Activated CD8-positive, alpha-beta T cell treated with anti-CD3 and anti-CD28 coated beads, Interleukin-2, amount 10 ng/mL, durations not matched to agents 7 days and 5 days (primary cell): ENCODE results near the gene WFIKKN1. TPM values are rescaled to one million over a fixed set of nuclear protein-coding genes. Genes with fewer than 3 reads are reported as not detected.

Experiments used
- ATAC-seq: fragments of 150-1000 bp; cut with Tn5 transposase; one replicate; pipeline ENCODE4 v1.10.0; 2021; ENCODE audit warnings: moderate library complexity
- CTCF ChIA-PET: fragments of 350-600 bp; sonication (Branson Sonifier 250); formaldehyde crosslinking; loops from one replicate; lab custom pipeline; 2021; ENCODE audit warnings: antibody characterized with exemption; lab: Charles Lee
- POLR2A ChIA-PET: fragments of 350-600 bp; sonication (Branson Sonifier 250); formaldehyde crosslinking; loops from one replicate; lab custom pipeline; 2021; ENCODE audit warnings: antibody characterized with exemption; lab: Charles Lee
- DNase-seq: peaks from one replicate; pipeline ENCODE4 v3.0.0-alpha.2; 2020
- H3K27ac Mint-ChIP-seq: one replicate; pipeline ENCODE4 v1.8.0; 2021; ENCODE audit warnings: mild to moderate bottlenecking, mixed read lengths
- H3K27me3 Mint-ChIP-seq: one replicate; pipeline ENCODE4 v1.8.0; 2021; ENCODE audit warnings: low read depth, mixed read lengths
- H3K36me3 Mint-ChIP-seq: one replicate; pipeline ENCODE4 v1.8.0; 2021; ENCODE audit warnings: low read depth, mixed read lengths
- H3K4me1 Mint-ChIP-seq: one replicate; pipeline ENCODE4 v1.8.0; 2021; ENCODE audit warnings: low read depth, mixed read lengths
- H3K4me3 Mint-ChIP-seq: one replicate; pipeline ENCODE4 v1.8.0; 2021; ENCODE audit warnings: mild to moderate bottlenecking, mixed read lengths
- H3K9me3 Mint-ChIP-seq: one replicate; pipeline ENCODE4 v1.8.0; 2022; ENCODE audit warnings: mixed read lengths; ENCODE audit not compliant: insufficient read depth
- total RNA-seq, 2 experiments: library from RNA; stranded (reverse); gene quantifications; one replicate each; pipeline ENCODE4 v1.2.3, GENCODE V29; 2021

Gene WFIKKN1
- total RNA-seq, 2 experiments from 2014 or later: 0.47 to 0.68 TPM

GRCh38 chr16:616733-617586, 13.8 kb upstream of the WFIKKN1 start:
- Mint-ChIP-seq H3K4me1 (no peaks in the 10 kb centered on the region), H3K27ac (no peak overlapping the region), H3K27me3 (no peaks in the 10 kb centered on the region), H3K4me3 (no peak overlapping the region), H3K9me3 (no peaks in the 10 kb centered on the region), H3K36me3 (no peaks in the 10 kb centered on the region)
- ATAC-seq (no peak), DNase-seq (no peak)
- CTCF ChIA-PET: no interaction called here
- POLR2A ChIA-PET: no interaction called here

GRCh38 chr16:617855-618254, 12.9 kb upstream of the WFIKKN1 start:
- ATAC-seq (no peak), DNase-seq (no peak)
- no peaks in the 10 kb centered on the region for H3K4me1 Mint-ChIP-seq
- H3K9me3 Mint-ChIP-seq: no peaks in the 10 kb centered on the region
- H3K27ac Mint-ChIP-seq: no peak overlapping the region
- ChIA-PET CTCF (no interaction called here), POLR2A (no interaction called here)
- H3K36me3 Mint-ChIP-seq: no peaks in the 10 kb centered on the region
- no peaks in the 10 kb centered on the region for H3K27me3 Mint-ChIP-seq
- H3K4me3 Mint-ChIP-seq: no peak overlapping the region

GRCh38 chr16:619476-620100, 11.2 kb upstream of the WFIKKN1 start:
- DNase-seq: no peak
- CTCF ChIA-PET: no interaction called here
- Mint-ChIP-seq H3K4me3 (no peak overlapping the region), H3K27me3 (no peaks in the 10 kb centered on the region), H3K27ac (no peak overlapping the region), H3K4me1 (no peaks in the 10 kb centered on the region), H3K9me3 (no peaks in the 10 kb centered on the region), H3K36me3 (no peaks in the 10 kb centered on the region)
- POLR2A ChIA-PET: no interaction called here
- ATAC-seq: no peak

GRCh38 chr16:620700-621525, 9.9 kb upstream of the WFIKKN1 start:
- Mint-ChIP-seq H3K4me3 (no peak overlapping the region), H3K36me3 (no peaks in the 10 kb centered on the region), H3K27me3 (no peaks in the 10 kb centered on the region), H3K4me1 (no peaks in the 10 kb centered on the region), H3K9me3 (no peaks in the 10 kb centered on the region), H3K27ac (no peak overlapping the region)
- CTCF ChIA-PET: no interaction called here
- ATAC-seq: no peak
- DNase-seq: no peak
- POLR2A ChIA-PET: interaction anchor here (0.6 to 0.8 kb wide), 2 partner anchors 32 to 65 kb away, joined by 3 read pairs; no protein-coding TSS in a partner anchor

- ChIA-PET CTCF (no interaction called here), POLR2A (no interaction called here)
- H3K27ac Mint-ChIP-seq: no peak overlapping the region
- H3K4me3 Mint-ChIP-seq: no peak overlapping the region
- no peaks in the 10 kb centered on the region for H3K4me1 Mint-ChIP-seq
- no peaks in the 10 kb centered on the region for H3K27me3 Mint-ChIP-seq
- no peak for DNase-seq
- no peak for ATAC-seq
- no peaks in the 10 kb centered on the region for H3K9me3 Mint-ChIP-seq
- H3K36me3 Mint-ChIP-seq: no peaks in the 10 kb centered on the region
Measured at GRCh38 chr16:621526-622105, 9.2 kb upstream of the WFIKKN1 start.

- Mint-ChIP-seq H3K27me3 (no peaks in the 10 kb centered on the region), H3K27ac (no peak overlapping the region), H3K4me1 (no peaks in the 10 kb centered on the region), H3K36me3 (no peaks in the 10 kb centered on the region), H3K9me3 (no peaks in the 10 kb centered on the region), H3K4me3 (no peak overlapping the region)
- ATAC-seq: no peak
- DNase-seq: no peak
- CTCF ChIA-PET: no interaction called here
- POLR2A ChIA-PET: no interaction called here
Measured at GRCh38 chr16:622920-623280, 7.9 kb upstream of the WFIKKN1 start.

GRCh38 chr16:624526-625070, 6.2 kb upstream of the WFIKKN1 start:
- H3K27ac Mint-ChIP-seq: no peak overlapping the region
- H3K27me3 Mint-ChIP-seq: no peaks in the 10 kb centered on the region
- POLR2A ChIA-PET: no interaction called here
- no peaks in the 10 kb centered on the region for H3K36me3 Mint-ChIP-seq
- no peak for ATAC-seq
- no peaks in the 10 kb centered on the region for H3K9me3 Mint-ChIP-seq
- no peak for DNase-seq
- CTCF ChIA-PET: interaction anchor here (0.6 to 0.7 kb wide), 2 partner anchors 22 to 123 kb away, joined by 3 to 4 read pairs; no protein-coding TSS in a partner anchor
- H3K4me1 Mint-ChIP-seq: no peaks in the 10 kb centered on the region
- H3K4me3 Mint-ChIP-seq: no peak overlapping the region

GRCh38 chr16:625117-625976, 5.4 kb upstream of the WFIKKN1 start:
- no peaks in the 10 kb centered on the region for H3K4me1 Mint-ChIP-seq
- ATAC-seq (no peak), DNase-seq (no peak)
- no peak overlapping the region for H3K27ac Mint-ChIP-seq
- H3K4me3 Mint-ChIP-seq: no peak overlapping the region
- no peaks in the 10 kb centered on the region for H3K27me3 Mint-ChIP-seq
- no peaks in the 10 kb centered on the region for H3K36me3 Mint-ChIP-seq
- no peaks in the 10 kb centered on the region for H3K9me3 Mint-ChIP-seq
- POLR2A ChIA-PET: no interaction called here
- CTCF ChIA-PET: no interaction called here

- DNase-seq (no peak), ATAC-seq (no peak)
- Mint-ChIP-seq H3K9me3 (no peaks in the 10 kb centered on the region), H3K4me3 (no peak overlapping the region), H3K4me1 (no peaks in the 10 kb centered on the region), H3K27ac (no peak overlapping the region), H3K36me3 (no peaks in the 10 kb centered on the region), H3K27me3 (no peaks in the 10 kb centered on the region)
- ChIA-PET POLR2A (no interaction called here), CTCF (no interaction called here)
Measured at GRCh38 chr16:625977-626765, 4.6 kb upstream of the WFIKKN1 start.

GRCh38 chr16:626787-627453, 3.9 kb upstream of the WFIKKN1 start:
- ATAC-seq (peak; percentile 6), DNase-seq (no peak)
- no peaks in the 10 kb centered on the region for H3K9me3 Mint-ChIP-seq
- no peaks in the 10 kb centered on the region for H3K27me3 Mint-ChIP-seq
- ChIA-PET CTCF (no interaction called here), POLR2A (no interaction called here)
- H3K36me3 Mint-ChIP-seq: no peaks in the 10 kb centered on the region
- H3K4me1 Mint-ChIP-seq: no peaks in the 10 kb centered on the region
- H3K27ac Mint-ChIP-seq: no peak overlapping the region
- no peak overlapping the region for H3K4me3 Mint-ChIP-seq
